Activated T-helper 2 cell treated with anti-CD3 and anti-CD28 coated beads, Interferon-gamma antibody, Interleukin-2, Interleukin-4, amounts not matched to agents 10 μg/mL and 5 μg/mL and 100 μg/mL, durations not matched to agents 14 hours and 24 hours and 36 hours (primary cell): ENCODE data around the gene ARID3B. TPM values are rescaled to one million over a fixed set of nuclear protein-coding genes. Genes with fewer than 3 reads are reported as not detected.
A peak's percentile ranks its signal among the peaks of the same experiment; 100 is the strongest.
"Not testable (repeated sequence)": the region's sequence is repeated elsewhere in the genome, so short reads cannot be mapped to it uniquely, and the experiment has no call there.

Source experiments
- DNase-seq: peaks from one replicate; pipeline ENCODE4 v3.0.0; 2021; ENCODE audit warnings: low spot score
- H3K27ac Mint-ChIP-seq: one replicate; pipeline ENCODE4 v1.8.0; 2021; ENCODE audit warnings: mixed read lengths
- H3K27me3 Mint-ChIP-seq: one replicate; pipeline ENCODE4 v1.8.0; 2021; ENCODE audit warnings: low read depth, mixed read lengths
- H3K36me3 Mint-ChIP-seq: one replicate; pipeline ENCODE4 v1.8.0; 2021; ENCODE audit warnings: low read depth, mixed read lengths
- H3K4me1 Mint-ChIP-seq: one replicate; pipeline ENCODE4 v1.8.0; 2021; ENCODE audit warnings: low read depth, mixed read lengths
- H3K4me3 Mint-ChIP-seq: one replicate; pipeline ENCODE4 v1.8.0; 2021; ENCODE audit warnings: low read depth, mild to moderate bottlenecking, moderate library complexity, mixed read lengths
- H3K9me3 Mint-ChIP-seq: one replicate; pipeline ENCODE4 v1.8.0; 2021; ENCODE audit warnings: mixed read lengths
- intact Hi-C: fragments of 100-400 bp; cut with micrococcal nuclease; formaldehyde crosslinking; loops from one replicate; pipeline ENCODE4 v1.15.1; 2023
- total RNA-seq: library from RNA; stranded (reverse); gene quantifications from 2 replicates; pipeline ENCODE4 v1.2.3, GENCODE V29; 2022

ARID3B gene, protein sequence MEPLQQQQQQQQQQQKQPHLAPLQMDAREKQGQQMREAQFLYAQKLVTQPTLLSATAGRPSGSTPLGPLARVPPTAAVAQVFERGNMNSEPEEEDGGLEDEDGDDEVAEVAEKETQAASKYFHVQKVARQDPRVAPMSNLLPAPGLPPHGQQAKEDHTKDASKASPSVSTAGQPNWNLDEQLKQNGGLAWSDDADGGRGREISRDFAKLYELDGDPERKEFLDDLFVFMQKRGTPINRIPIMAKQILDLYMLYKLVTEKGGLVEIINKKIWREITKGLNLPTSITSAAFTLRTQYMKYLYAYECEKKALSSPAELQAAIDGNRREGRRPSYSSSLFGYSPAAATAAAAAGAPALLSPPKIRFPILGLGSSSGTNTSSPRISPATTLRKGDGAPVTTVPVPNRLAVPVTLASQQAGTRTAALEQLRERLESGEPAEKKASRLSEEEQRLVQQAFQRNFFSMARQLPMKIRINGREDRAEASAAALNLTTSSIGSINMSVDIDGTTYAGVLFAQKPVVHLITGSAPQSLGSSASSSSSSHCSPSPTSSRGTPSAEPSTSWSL
- 35.6 and 41.2 TPM in 2 replicates for total RNA-seq

DNA sequence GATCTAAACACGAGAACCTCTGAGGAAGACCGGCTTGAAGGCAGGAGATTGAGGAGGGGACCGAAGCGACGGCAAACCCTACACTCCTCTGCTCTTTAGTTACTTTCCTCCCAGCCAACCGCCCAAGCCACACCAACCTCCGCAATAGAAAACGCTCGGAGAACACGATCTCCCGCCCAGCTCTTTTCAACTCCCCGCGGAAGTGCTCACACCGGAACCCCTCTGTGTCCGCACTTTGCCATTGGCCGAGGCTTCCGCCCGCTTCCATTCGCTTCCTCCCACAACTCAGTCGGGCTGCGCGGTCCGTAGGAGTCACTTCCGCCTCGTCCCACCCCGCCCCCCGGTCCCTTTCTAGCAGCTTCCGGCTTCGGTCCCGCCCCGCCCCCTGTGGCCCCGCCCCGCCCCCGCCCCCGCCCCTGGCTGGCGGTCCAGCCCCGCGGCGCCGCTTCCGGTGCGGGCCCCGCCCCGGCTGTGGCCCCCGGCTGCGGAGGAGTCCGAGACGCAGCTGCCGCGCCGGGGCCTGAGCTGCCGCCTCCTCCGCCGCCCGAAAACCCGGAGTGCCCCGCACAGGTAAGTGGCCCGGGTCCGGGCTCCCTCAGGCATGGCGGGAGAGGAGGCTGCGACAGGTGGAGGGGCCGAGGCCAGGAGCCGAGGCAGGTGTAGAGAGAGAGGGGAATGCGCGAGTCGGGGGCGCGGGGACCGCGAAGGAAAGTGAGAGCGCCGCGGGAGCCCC, at the start of gene ARID3B:
ARID3B (plus strand) TSS at position 460 of the 733 bp plus-strand sequence. CDS start 2,717 bp downstream, outside the sequence.
- intact Hi-C loops: loop anchor here (1.0 to 5.0 kb wide), 6 partner anchors 57 to 911 kb away; partner anchors contain the start of genes COX5A and SIN3A
- peak within 1 kb of the TSS; percentile 94 for H3K4me3 Mint-ChIP-seq
- H3K27ac Mint-ChIP-seq: peak within 1 kb of the TSS; percentile 98
- H3K36me3 Mint-ChIP-seq: peaks cover 37% of the 10 kb centered on the region
- peaks cover 46% of the 10 kb centered on the region for H3K4me1 Mint-ChIP-seq
- DNase-seq: peak; percentile 94
- H3K9me3 Mint-ChIP-seq: no peaks in the 10 kb centered on the region
- no peaks in the 10 kb centered on the region for H3K27me3 Mint-ChIP-seq

DNA sequence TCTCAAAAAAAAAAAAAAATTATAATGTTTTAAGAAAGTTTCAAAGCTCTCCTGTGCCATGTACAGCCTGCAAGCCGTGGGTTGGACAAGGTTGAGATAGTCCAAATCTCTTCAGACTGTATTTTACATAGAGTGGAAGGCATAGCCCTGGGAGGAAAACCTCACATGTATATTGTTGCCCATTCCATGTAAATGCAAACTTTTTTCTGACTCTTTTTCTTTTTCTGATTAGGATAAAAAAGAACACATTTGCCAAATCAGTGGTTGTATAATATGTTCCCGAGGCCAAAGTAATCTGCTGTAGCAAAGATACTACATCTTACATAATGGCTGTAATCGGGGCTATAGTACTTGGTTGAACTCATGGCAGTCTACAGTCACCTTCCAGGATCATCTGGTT, 44.4 kb upstream of the ARID3B start:
- no peaks in the 10 kb centered on the region for H3K27me3 Mint-ChIP-seq
- no peak overlapping the region for H3K27ac Mint-ChIP-seq
- intact Hi-C loops: no loop called here
- no peaks in the 10 kb centered on the region for H3K36me3 Mint-ChIP-seq
- DNase-seq: no peak
- no peaks in the 10 kb centered on the region for H3K4me1 Mint-ChIP-seq
- no peaks in the 10 kb centered on the region for H3K9me3 Mint-ChIP-seq
- H3K4me3 Mint-ChIP-seq: no peak overlapping the region

DNA sequence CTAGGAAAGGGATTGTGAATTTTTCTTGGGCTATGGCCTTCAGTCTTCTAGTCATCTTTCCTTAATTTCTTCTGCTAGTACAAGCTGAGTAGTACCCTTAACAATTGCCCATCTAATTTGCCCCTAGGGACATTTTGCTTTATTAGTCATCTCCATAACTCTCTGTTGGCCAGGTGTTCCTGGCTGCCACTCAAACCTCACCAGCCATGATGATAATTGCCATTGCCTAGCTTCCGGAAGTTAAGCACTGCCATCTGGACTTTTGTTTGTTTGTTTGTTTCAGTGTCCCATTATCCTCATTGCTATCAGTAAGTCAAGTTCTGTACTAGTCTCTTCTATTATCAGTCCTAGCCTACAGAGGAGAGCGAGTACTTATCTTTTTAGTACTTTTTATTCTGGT, 43.4 kb upstream of the ARID3B start:
- Mint-ChIP-seq H3K27ac (no peak overlapping the region), H3K4me3 (no peak overlapping the region), H3K4me1 (no peaks in the 10 kb centered on the region), H3K9me3 (no peaks in the 10 kb centered on the region), H3K27me3 (no peaks in the 10 kb centered on the region), H3K36me3 (no peaks in the 10 kb centered on the region)
- DNase-seq: no peak
- intact Hi-C loops: no loop called here

DNA sequence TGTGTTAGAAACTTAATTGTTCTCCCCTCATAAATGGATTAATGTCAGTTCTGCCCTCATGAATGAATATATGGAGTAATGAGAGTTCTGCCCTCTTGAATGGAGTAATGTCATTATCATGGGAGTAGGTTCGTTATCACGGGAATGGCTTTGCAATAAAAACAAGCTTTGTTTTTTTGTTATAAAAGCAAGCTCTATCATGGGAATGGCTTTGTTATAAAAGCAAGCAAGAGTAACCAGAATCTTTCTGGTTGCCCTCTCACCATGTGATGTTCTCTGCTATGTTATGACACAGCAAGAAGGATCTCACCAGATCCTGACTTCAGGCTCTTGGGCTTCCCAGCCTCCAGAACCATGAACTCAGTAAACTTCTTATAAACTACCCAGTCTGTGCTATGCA, 41.7 kb upstream of the ARID3B start:
- Mint-ChIP-seq H3K4me1 (no peaks in the 10 kb centered on the region), H3K4me3 (no peak overlapping the region), H3K27me3 (no peaks in the 10 kb centered on the region), H3K27ac (no peak overlapping the region), H3K9me3 (no peaks in the 10 kb centered on the region), H3K36me3 (peaks cover 7% of the 10 kb centered on the region)
- DNase-seq: no peak
- intact Hi-C loops: no loop called here

DNA sequence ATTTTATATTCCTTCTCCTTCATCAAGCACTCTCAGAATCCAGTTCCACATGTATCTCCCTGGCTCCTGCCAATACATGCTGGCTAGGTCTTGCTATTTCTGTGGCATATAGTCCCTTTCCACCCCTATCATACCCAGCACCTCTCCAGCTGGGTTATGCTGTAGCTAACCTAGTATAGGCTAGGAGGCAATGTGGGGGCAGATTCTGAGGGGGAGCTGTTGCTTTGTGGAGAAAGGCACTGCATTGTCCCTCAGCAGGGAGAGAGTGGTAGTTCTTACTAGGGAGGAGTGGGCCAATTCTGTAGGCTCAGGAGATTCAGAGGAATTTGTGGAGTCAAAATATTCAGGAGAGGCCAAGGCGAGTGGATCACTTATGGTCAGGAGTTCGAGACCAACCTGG, 40.6 kb upstream of the ARID3B start:
- Mint-ChIP-seq H3K27ac (no peak overlapping the region), H3K4me1 (peaks cover 4% of the 10 kb centered on the region), H3K9me3 (no peaks in the 10 kb centered on the region), H3K36me3 (peaks cover 12% of the 10 kb centered on the region), H3K4me3 (no peak overlapping the region), H3K27me3 (no peaks in the 10 kb centered on the region)
- intact Hi-C loops: no loop called here
- no peak for DNase-seq

DNA sequence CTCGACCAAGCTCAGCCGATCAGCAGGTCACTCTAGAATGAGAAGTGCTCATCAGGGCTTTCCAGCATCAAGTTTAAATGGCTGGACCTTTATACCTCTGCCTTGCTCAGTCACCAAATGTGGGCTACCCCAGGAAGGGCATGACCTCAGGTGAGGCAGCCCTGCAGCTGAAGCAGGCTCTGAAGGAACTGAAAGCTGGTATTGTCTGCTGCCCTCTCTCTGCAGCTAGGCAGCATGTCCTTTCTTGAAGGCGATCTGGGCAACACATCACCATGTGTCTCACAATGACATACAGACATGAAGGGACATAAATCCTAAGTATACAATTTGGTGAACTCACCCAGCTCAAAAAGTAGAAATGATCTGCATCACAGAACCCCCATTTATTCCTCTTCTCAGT, 38.7 kb upstream of the ARID3B start:
- DNase-seq: no peak
- H3K4me1 Mint-ChIP-seq: peaks cover 4% of the 10 kb centered on the region
- no peaks in the 10 kb centered on the region for H3K27me3 Mint-ChIP-seq
- intact Hi-C loops: no loop called here
- no peak overlapping the region for H3K27ac Mint-ChIP-seq
- H3K4me3 Mint-ChIP-seq: no peak overlapping the region
- H3K36me3 Mint-ChIP-seq: peaks cover 15% of the 10 kb centered on the region
- no peaks in the 10 kb centered on the region for H3K9me3 Mint-ChIP-seq

DNA sequence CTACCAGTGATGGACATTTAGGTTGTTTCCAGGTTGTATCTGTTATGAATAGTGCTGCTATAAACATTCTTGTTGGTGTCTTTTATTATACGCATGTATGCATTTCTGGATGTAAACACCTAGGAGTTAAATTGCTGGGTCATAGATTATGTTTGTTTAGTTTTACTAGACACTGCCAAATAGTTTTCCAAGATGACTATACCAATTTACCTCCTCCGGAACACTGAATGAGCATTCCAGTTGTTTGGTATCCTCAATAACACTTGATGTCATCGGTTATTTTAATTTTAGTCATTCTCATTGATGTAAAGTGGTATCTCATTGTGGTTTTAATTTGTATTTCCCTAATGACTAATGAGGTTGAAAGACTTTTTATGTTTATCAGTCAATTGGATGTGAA, 36.6 kb upstream of the ARID3B start:
- Mint-ChIP-seq H3K27ac (no peak overlapping the region), H3K4me3 (no peak overlapping the region), H3K4me1 (peaks cover 4% of the 10 kb centered on the region), H3K36me3 (peaks cover 15% of the 10 kb centered on the region), H3K9me3 (no peaks in the 10 kb centered on the region), H3K27me3 (no peaks in the 10 kb centered on the region)
- DNase-seq: no peak
- intact Hi-C loops: no loop called here

DNA sequence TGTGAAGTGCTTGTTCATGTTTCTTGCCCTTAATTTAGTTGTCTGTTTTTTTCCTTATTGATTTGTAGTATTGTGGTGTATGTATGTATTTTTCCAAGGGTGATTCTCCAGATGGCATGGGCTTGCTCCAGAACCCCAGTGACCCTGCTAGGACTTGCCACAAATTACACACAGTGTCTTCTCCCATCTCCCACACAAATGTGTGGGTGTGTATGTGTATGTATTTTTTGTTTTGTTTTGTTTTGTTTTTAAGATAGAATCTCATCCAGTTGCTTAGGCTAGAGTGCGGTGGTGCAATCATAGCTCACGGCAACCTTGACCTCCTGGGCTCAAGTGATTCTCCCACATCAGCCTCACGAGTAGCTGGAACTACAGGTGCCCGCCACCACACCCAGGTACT, 36.2 kb upstream of the ARID3B start:
- Mint-ChIP-seq H3K27me3 (no peaks in the 10 kb centered on the region), H3K4me3 (no peak overlapping the region), H3K4me1 (peaks cover 4% of the 10 kb centered on the region), H3K27ac (no peak overlapping the region), H3K36me3 (peaks cover 15% of the 10 kb centered on the region), H3K9me3 (no peaks in the 10 kb centered on the region)
- no peak for DNase-seq
- intact Hi-C loops: no loop called here

DNA sequence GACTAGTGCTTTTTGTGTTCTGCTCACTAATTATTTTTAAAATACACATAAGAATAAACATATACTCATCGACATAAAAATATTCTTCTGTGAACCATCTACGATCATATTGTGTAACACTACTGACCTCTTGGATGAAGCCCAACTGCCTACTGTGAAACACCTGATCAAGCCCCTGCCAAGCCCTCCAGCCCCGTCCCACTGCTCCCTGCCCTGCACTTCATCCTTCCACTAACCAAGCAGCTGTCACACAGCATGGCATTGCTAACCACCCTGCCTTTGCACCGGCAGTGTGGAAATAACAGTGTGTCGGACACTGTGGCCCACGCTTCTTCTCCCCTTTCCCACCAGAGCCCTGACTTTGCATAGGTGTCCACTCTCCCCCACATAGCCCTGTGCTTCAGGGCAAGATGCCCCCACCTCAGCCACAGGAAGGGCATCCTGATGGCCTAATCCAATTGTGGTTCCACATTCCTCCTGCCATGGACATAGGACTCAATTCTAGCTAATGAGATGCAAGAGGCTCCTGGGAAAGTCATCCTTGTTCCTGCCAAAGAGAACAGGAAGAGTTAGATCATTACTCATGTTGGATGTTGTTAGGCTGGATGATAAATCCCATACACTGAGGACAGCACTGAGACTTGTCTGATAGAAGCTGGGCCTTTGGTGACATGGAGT, 35.0 kb upstream of the ARID3B start:
- H3K4me1 Mint-ChIP-seq: peaks cover 4% of the 10 kb centered on the region
- DNase-seq: no peak
- no peak overlapping the region for H3K4me3 Mint-ChIP-seq
- no peak overlapping the region for H3K27ac Mint-ChIP-seq
- intact Hi-C loops: no loop called here
- H3K27me3 Mint-ChIP-seq: no peaks in the 10 kb centered on the region
- H3K36me3 Mint-ChIP-seq: peaks cover 15% of the 10 kb centered on the region
- H3K9me3 Mint-ChIP-seq: no peaks in the 10 kb centered on the region

DNA sequence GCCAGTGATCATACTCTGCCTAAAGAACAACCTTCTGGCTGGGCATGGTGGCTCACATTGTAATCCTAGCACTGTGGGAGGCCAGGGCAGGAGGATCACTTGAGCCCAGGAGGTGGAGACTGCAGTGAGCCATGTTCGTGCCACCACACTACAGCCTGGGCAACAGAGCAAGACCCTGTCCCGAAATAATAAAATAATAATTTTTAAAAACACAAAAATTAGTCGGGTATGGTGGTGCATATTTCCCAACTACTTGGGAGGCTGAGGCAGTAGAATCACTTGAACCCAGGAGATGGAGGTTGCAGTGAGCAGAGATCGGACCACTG, 34.5 kb upstream of the ARID3B start:
- H3K36me3 Mint-ChIP-seq: peaks cover 15% of the 10 kb centered on the region
- H3K9me3 Mint-ChIP-seq: no peaks in the 10 kb centered on the region
- no peak for DNase-seq
- H3K4me1 Mint-ChIP-seq: peaks cover 7% of the 10 kb centered on the region
- no peaks in the 10 kb centered on the region for H3K27me3 Mint-ChIP-seq
- H3K27ac Mint-ChIP-seq: no peak overlapping the region
- H3K4me3 Mint-ChIP-seq: no peak overlapping the region
- intact Hi-C loops: no loop called here

DNA sequence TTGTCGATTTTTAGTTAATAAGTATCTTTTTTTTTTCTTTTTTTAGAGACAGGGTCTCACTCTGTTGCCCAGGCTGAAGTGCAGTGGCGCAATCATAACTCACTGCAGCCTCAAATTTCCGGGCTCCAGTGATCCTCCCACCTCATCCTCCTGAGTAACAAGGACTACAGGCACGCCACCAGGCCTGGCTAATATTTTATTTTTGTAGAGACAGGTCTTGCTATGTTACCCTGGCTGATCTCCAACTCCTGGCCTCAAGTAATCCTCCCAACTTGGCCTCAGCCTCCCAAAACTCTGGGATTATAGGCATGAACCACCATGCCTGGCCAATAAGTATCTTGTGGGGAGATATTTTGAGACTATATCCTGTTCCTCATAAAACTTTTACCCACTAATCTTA, 29.4 kb upstream of the ARID3B start:
- DNase-seq: no peak
- H3K27me3 Mint-ChIP-seq: no peaks in the 10 kb centered on the region
- H3K27ac Mint-ChIP-seq: peak overlapping the region; percentile 44
- H3K36me3 Mint-ChIP-seq: peaks cover 4% of the 10 kb centered on the region
- H3K4me3 Mint-ChIP-seq: no peak overlapping the region
- intact Hi-C loops: no loop called here
- peaks cover 11% of the 10 kb centered on the region for H3K4me1 Mint-ChIP-seq
- H3K9me3 Mint-ChIP-seq: no peaks in the 10 kb centered on the region

DNA sequence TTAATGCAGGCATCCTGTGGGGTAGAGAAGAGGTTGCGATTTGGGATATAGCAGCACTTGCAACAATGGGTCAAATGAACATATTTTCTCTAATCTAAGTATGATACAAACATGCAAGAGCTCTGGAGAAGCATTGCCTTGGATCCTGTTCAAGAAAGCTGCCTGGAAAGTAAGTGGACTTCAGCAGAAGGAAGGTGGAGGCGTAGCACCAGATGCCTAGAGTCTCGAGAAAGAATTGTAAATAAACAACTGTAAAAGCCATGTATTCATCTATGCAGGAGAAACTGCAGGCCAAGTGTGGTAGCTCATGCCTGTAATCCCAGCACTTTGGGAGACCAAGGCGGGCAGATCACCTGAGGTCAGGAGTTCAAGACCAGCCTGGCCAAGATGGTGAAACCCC, 27.0 kb upstream of the ARID3B start:
- H3K9me3 Mint-ChIP-seq, H3K27me3 Mint-ChIP-seq, H3K36me3 Mint-ChIP-seq, H3K4me3 Mint-ChIP-seq, DNase-seq, intact Hi-C loops, H3K27ac Mint-ChIP-seq: not testable (repeated sequence)
- peaks cover 15% of the 10 kb centered on the region for H3K4me1 Mint-ChIP-seq

DNA sequence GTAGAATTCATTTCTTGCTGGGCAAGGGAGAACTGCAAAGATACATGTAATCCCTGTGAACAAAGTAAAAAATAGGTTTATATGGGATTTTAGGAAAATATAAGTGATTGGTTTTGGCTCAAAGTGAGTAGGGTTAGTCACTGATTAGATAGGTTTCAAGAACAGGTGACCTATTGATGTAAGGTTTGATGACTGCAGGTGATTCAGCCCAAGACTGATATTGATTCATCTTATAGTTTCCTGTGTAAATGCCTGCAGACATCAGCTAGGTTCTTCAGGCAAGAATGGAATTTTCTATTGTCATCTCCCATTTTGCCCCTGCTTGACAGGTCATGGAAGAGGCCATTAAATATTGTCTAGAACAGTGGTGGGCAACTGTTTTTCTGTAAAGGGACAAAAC, 23.9 kb upstream of the ARID3B start:
- DNase-seq: no peak
- intact Hi-C loops: no loop called here
- Mint-ChIP-seq H3K27me3 (no peaks in the 10 kb centered on the region), H3K27ac (no peak overlapping the region), H3K9me3 (no peaks in the 10 kb centered on the region), H3K4me1 (peaks cover 6% of the 10 kb centered on the region), H3K4me3 (no peak overlapping the region), H3K36me3 (peaks cover 3% of the 10 kb centered on the region)
